IMR-90 (cell line): Measurements from ENCODE around the gene STRA8. TPM values are rescaled to one million over a fixed set of nuclear protein-coding genes. Genes with fewer than 3 reads are reported as not detected.

ENCODE experiments used
- ATAC-seq: fragments of 200-7000 bp; cut with Tn5 transposase; 2 replicates; pipeline ENCODE4 v1.9.1; 2020; ENCODE audit warnings: low read depth, mild to moderate bottlenecking, moderate library complexity
- BruUV-seq: library from RNA; stranded (reverse); fragments of 400-500 nt; replicated peaks from 2 replicates; lab custom pipeline; 2021; lab: Mats Ljungman, UMichigan
- CTCF ChIA-PET: fragments of 300-600 bp; formaldehyde crosslinking; extraction: SDS; loops from one replicate; lab custom pipeline; 2021; ENCODE audit warnings: antibody characterized with exemption; lab: Yijun Ruan, JAX
- POLR2A ChIA-PET: fragments of 300-600 bp; sonication (Branson Sonifier 250); formaldehyde crosslinking; loops from one replicate; lab custom pipeline; 2022; ENCODE audit warnings: antibody characterized with exemption; ENCODE audit not compliant: unreplicated experiment; lab: Charles Lee
- DNase-seq: peaks from one replicate; pipeline ENCODE4 v3.0.0; 2013
- H2AFZ ChIP-seq: replicated peaks from 2 replicates; pipeline ENCODE3; 2013; ENCODE audit warnings: low read length, mild to moderate bottlenecking; ENCODE audit not compliant: poor library complexity
- H2AK5ac ChIP-seq: 2 replicates; pipeline ENCODE4 v1.6.1; 2013; ENCODE audit warnings: low read depth, low read length, inconsistent platforms
- H2AK9ac ChIP-seq: replicated peaks from 2 replicates; pipeline ENCODE3; 2013; ENCODE audit warnings: mild to moderate bottlenecking, low read depth, low read length, moderate library complexity; ENCODE audit not compliant: poor library complexity
- H2BK120ac ChIP-seq: 2 replicates; pipeline ENCODE4 v1.6.1; 2013; ENCODE audit warnings: low read depth, low read length, inconsistent platforms
- H2BK15ac ChIP-seq: 3 replicates; pipeline ENCODE4 v1.6.1; 2013; ENCODE audit warnings: low read depth, low read length, inconsistent platforms
- H2BK20ac ChIP-seq: 2 replicates; pipeline ENCODE4 v1.6.1; 2013; ENCODE audit warnings: low read depth, mild to moderate bottlenecking, inconsistent platforms, low read length, moderate library complexity
- H2BK5ac ChIP-seq: 2 replicates; pipeline ENCODE4 v1.6.1; 2013; ENCODE audit warnings: mild to moderate bottlenecking, low read depth, low read length, inconsistent platforms; ENCODE audit not compliant: poor library complexity, severe bottlenecking
- H3K14ac ChIP-seq: replicated peaks from 2 replicates; pipeline ENCODE4 v1.6.1; 2013; ENCODE audit warnings: low read depth, low read length, inconsistent platforms
- H3K18ac ChIP-seq: 2 replicates; pipeline ENCODE4 v1.6.1; 2013; ENCODE audit warnings: low read depth, low read length, control low read depth
- H3K23ac ChIP-seq: 2 replicates; pipeline ENCODE4 v1.6.1; 2013; ENCODE audit warnings: low read depth, low read length, inconsistent platforms
- H3K27ac ChIP-seq: 2 replicates; pipeline ENCODE4 v1.5.1; 2013; ENCODE audit warnings: mild to moderate bottlenecking, control low read depth, low read length; ENCODE audit not compliant: insufficient read depth
- H3K27me3 ChIP-seq: 2 replicates; pipeline ENCODE4 v1.6.1; 2013; ENCODE audit warnings: low read length; ENCODE audit not compliant: control insufficient read depth, insufficient read depth
- H3K36me3 ChIP-seq: 2 replicates; pipeline ENCODE4 v1.6.1; 2013; ENCODE audit warnings: low read length, mixed read lengths; ENCODE audit not compliant: control insufficient read depth, insufficient read depth
- H3K4ac ChIP-seq: 2 replicates; pipeline ENCODE4 v1.6.1; 2013; ENCODE audit warnings: low read depth, low read length, inconsistent platforms
- H3K4me1 ChIP-seq: 2 replicates; pipeline ENCODE4 v1.6.1; 2013; ENCODE audit warnings: low read length, mixed read lengths; ENCODE audit not compliant: control insufficient read depth, insufficient read depth
- H3K4me2 ChIP-seq: 2 replicates; pipeline ENCODE4 v1.6.1; 2013; ENCODE audit warnings: low read depth, mild to moderate bottlenecking, control low read depth, low read length, moderate library complexity
- H3K4me3 ChIP-seq: 2 replicates; pipeline ENCODE4 v1.5.1; 2013; ENCODE audit warnings: low read depth, mild to moderate bottlenecking, control low read depth, low read length, moderate library complexity; ENCODE audit not compliant: insufficient read depth
- H3K56ac ChIP-seq: 2 replicates; pipeline ENCODE4 v1.6.1; 2013; ENCODE audit warnings: low read length, inconsistent platforms; ENCODE audit not compliant: insufficient read depth; ENCODE audit errors: extremely low read depth
- H3K79me1 ChIP-seq, 2 experiments: 2 replicates each; pipeline ENCODE4 v1.6.1; 2013; ENCODE audit warnings: low read length in 2 of 2, inconsistent platforms in 1 of 2, low read depth in 1 of 2
- H3K9ac ChIP-seq: 2 replicates; pipeline ENCODE4 v1.6.1; 2013; ENCODE audit warnings: low read depth, low read length, control low read depth
- H3K9me1 ChIP-seq: 2 replicates; pipeline ENCODE4 v1.6.1; 2013; ENCODE audit warnings: low read length, inconsistent platforms; ENCODE audit not compliant: insufficient read depth
- H3K9me3 ChIP-seq: 2 replicates; pipeline ENCODE4 v1.6.1; 2013; ENCODE audit warnings: low read length; ENCODE audit not compliant: control insufficient read depth, insufficient read depth
- H4K20me1 ChIP-seq: 2 replicates; pipeline ENCODE4 v1.6.1; 2013; ENCODE audit warnings: low read length, inconsistent platforms; ENCODE audit not compliant: insufficient read depth
- H4K5ac ChIP-seq: 2 replicates; pipeline ENCODE4 v1.6.1; 2013; ENCODE audit warnings: mild to moderate bottlenecking, low read depth, low read length, control low read depth
- H4K8ac ChIP-seq, 2 experiments: 2 replicates each; pipeline ENCODE4 v1.6.1; 2013; ENCODE audit warnings: low read depth in 2 of 2, low read length in 2 of 2, control low read depth in 1 of 2, inconsistent platforms in 1 of 2
- H4K91ac ChIP-seq: 2 replicates; pipeline ENCODE4 v1.6.1; 2013; ENCODE audit warnings: low read depth, low read length, inconsistent platforms; ENCODE audit not compliant: insufficient read depth
- BHLHE40 ChIP-seq: fragments of 150-350 bp; IDR thresholded peaks from 2 replicates; pipeline ENCODE4 v1.6.1; 2016; ENCODE audit warnings: mild to moderate bottlenecking, low read depth, low read length
- CEBPB ChIP-seq: IDR thresholded peaks from 2 replicates; pipeline ENCODE4 v1.6.1; 2012; ENCODE audit warnings: low read depth, low read length, improper control_type of control experiment
- CHD1 ChIP-seq: IDR thresholded peaks from 2 replicates; pipeline ENCODE4 v1.6.1; 2012; ENCODE audit warnings: low read depth, low read length, improper control_type of control experiment
- CTCF ChIP-seq: conservative IDR thresholded peaks from 2 replicates; pipeline ENCODE4 v1.5.1; 2012; ENCODE audit warnings: mild to moderate bottlenecking, low read depth, low read length, improper control_type of control experiment
- ELK1 ChIP-seq: fragments of 150-350 bp; IDR thresholded peaks from 2 replicates; pipeline ENCODE4 v1.6.1; 2016; ENCODE audit warnings: low read depth, mild to moderate bottlenecking, low read length, moderate library complexity, borderline replicate concordance
- FOS ChIP-seq: fragments of 150-350 bp; IDR thresholded peaks from 2 replicates; pipeline ENCODE4 v1.6.1; 2016; ENCODE audit warnings: low read depth, low read length
- MAFK ChIP-seq: IDR thresholded peaks from 2 replicates; pipeline ENCODE4 v1.6.1; 2012; ENCODE audit warnings: low read depth, low read length, improper control_type of control experiment
- MAZ ChIP-seq: IDR thresholded peaks from 2 replicates; pipeline ENCODE4 v1.6.1; 2012; ENCODE audit warnings: low read depth, mild to moderate bottlenecking, low read length, improper control_type of control experiment, moderate library complexity, borderline replicate concordance
- MXI1 ChIP-seq: IDR thresholded peaks from 2 replicates; pipeline ENCODE4 v1.6.1; 2012; ENCODE audit warnings: low read depth, mild to moderate bottlenecking, low read length, moderate library complexity, borderline replicate concordance
- NFE2L2 ChIP-seq: fragments of 150-350 bp; IDR thresholded peaks from 2 replicates; pipeline ENCODE4 v1.6.1; 2016; ENCODE audit warnings: low read depth, mild to moderate bottlenecking, low read length
- POLR2A ChIP-seq: IDR thresholded peaks from 2 replicates; pipeline ENCODE4 v1.6.1; 2012; ENCODE audit warnings: mild to moderate bottlenecking, low read depth, low read length
- RAD21 ChIP-seq: IDR thresholded peaks from 2 replicates; pipeline ENCODE4 v1.6.1; 2012; ENCODE audit warnings: low read length, improper control_type of control experiment
- RCOR1 ChIP-seq: IDR thresholded peaks from 2 replicates; pipeline ENCODE4 v1.6.1; 2012; ENCODE audit warnings: mild to moderate bottlenecking, low read length, improper control_type of control experiment; ENCODE audit not compliant: insufficient replicate concordance
- RFX5 ChIP-seq: IDR thresholded peaks from 2 replicates; pipeline ENCODE4 v1.8.0; 2012; ENCODE audit warnings: low read depth, mild to moderate bottlenecking, low read length, moderate library complexity
- SMC3 ChIP-seq: fragments of 150-350 bp; IDR thresholded peaks from 2 replicates; pipeline ENCODE4 v1.6.1; 2016; ENCODE audit warnings: low read depth, mild to moderate bottlenecking, antibody characterized with exemption, low read length, moderate library complexity
- USF2 ChIP-seq: fragments of 150-350 bp; IDR thresholded peaks from 2 replicates; pipeline ENCODE4 v1.6.1; 2017; ENCODE audit warnings: mild to moderate bottlenecking, antibody characterized with exemption, low read length, low read depth
- WGBS, 2 experiments: methylation state at CpG; one replicate each; pipeline versions ENCODE4 v1.1.5 to v1.1.7; 2013; ENCODE audit warnings: missing lambda C conversion rate in 2 of 2; ENCODE audit not compliant: insufficient read length in 1 of 2; ENCODE audit errors: extremely low coverage in 2 of 2; 5-methylcytosine and 5-hydroxymethylcytosine counted together
- dilution Hi-C: fragments of 300-500 bp; cut with HindIII; formaldehyde crosslinking; loops from one replicate; pipeline ENCODE4 v1.14.3; 2018; ENCODE audit warnings: low sequenced_read_pairs; ENCODE audit not compliant: unreplicated experiment
- in situ Hi-C: fragments of 300-500 bp; cut with MboI; formaldehyde crosslinking; loops from 3 replicates; pipeline ENCODE4 v1.14.3; 2019; ENCODE audit warnings: low sequenced_read_pairs, inconsistent platforms, mixed read lengths
- intact Hi-C: fragments of 100-400 bp; cut with micrococcal nuclease; formaldehyde crosslinking; loops from 2 replicates; pipeline ENCODE4 v1.10.0; 2022
- polyA plus RNA-seq, 3 experiments: library from polyadenylated mRNA; depleted of rRNA; stranded (reverse); fragments of >200 nt; gene quantifications; 2 replicates each; pipeline ENCODE4 v1.2.3, GENCODE V29; 2012; ENCODE audit warnings: low replicate concordance in 1 of 3
- total RNA-seq: library from RNA; depleted of rRNA; stranded (reverse); fragments of >200 nt; gene quantifications from 2 replicates; pipeline ENCODE4 v1.2.3, GENCODE V29; 2012

The STRA8 gene
- total and polyA plus RNA-seq, 2 of the 4 experiments (the other 2 are of a cell fraction), result not detected

GRCh38 chr7:135271255-135271615, 37.6 kb downstream of the STRA8 start:
- ChIA-PET POLR2A (no interaction called here), CTCF (no interaction called here)
- Histone ChIP-seq H3K14ac (no peak overlapping the region), H3K9me3 (peaks cover 3% of the 10 kb centered on the region; the same call in 1 of the 2 replicates), H3K4me1 (no peaks in the 10 kb centered on the region), H3K27ac (no peak overlapping the region), H3K56ac (no peak overlapping the region), H3K4ac (no peak overlapping the region), H3K4me3 (no peak overlapping the region), H2BK15ac (no peak overlapping the region), H3K36me3 (no peaks in the 10 kb centered on the region), H2BK20ac (no peak overlapping the region), H3K18ac (no peak overlapping the region), H3K9me1 (no peaks in the 10 kb centered on the region), H4K8ac (no peak overlapping the region), H2AFZ (no peak overlapping the region), H3K79me1 (no peaks in the 10 kb centered on the region), H2BK5ac (no peak overlapping the region), H4K91ac (no peak overlapping the region), H4K5ac (no peak overlapping the region), H2AK5ac (no peak overlapping the region), H2BK120ac (no peak overlapping the region), H3K23ac (no peak overlapping the region), H3K9ac (no peak overlapping the region), H3K4me2 (no peak overlapping the region), H4K20me1 (no peaks in the 10 kb centered on the region), H2AK9ac (no peak overlapping the region), H3K27me3 (peaks cover 26% of the 10 kb centered on the region)
- ATAC-seq, result no peak
- intact Hi-C loops (loop anchor here (5.0 kb wide), 1 partner anchor 531 kb away; no protein-coding TSS in a partner anchor), dilution Hi-C loops (no loop called here), in situ Hi-C loops (loop anchor here (10.0 to 25.0 kb wide), 2 partner anchors 374 to 741 kb away; no protein-coding TSS in a partner anchor)
- DNase-seq, result no peak
- TF ChIP-seq RFX5, result no peak
- TF ChIP-seq CTCF, result no peak
- TF ChIP-seq FOS, result no peak
- no peak for TF ChIP-seq MAFK
- TF ChIP-seq CHD1, result no peak
- no peak for TF ChIP-seq BHLHE40
- no peak for TF ChIP-seq MAZ
- no peak for TF ChIP-seq ELK1
- TF ChIP-seq RAD21, result no peak
- no peak for TF ChIP-seq RCOR1
- no peak for TF ChIP-seq POLR2A
- no peak for TF ChIP-seq MXI1
- TF ChIP-seq NFE2L2, result no peak
- TF ChIP-seq USF2, result no peak
- TF ChIP-seq SMC3, result no peak
- no peak for TF ChIP-seq CEBPB
- no CpG with 5 or more reads among the region's 10 CpGs for WGBS, 2 experiments
- no TSS peak for BruUV-seq
